H9 (cell line): ENCODE results near the gene SEMA3A. TPM values are rescaled to one million over a fixed set of nuclear protein-coding genes. Genes with fewer than 3 reads are reported as not detected.

Source experiments
- DNase-seq: peaks from one replicate; pipeline ENCODE4 v3.0.0-alpha.2; 2017
- H2AFZ ChIP-seq: one replicate; pipeline ENCODE4 v1.6.1; 2013; ENCODE audit warnings: mild to moderate bottlenecking, low read length, control low read depth, moderate library complexity
- H2AK5ac ChIP-seq: 2 replicates; pipeline ENCODE4 v1.6.1; 2013; ENCODE audit warnings: low read length, control low read depth, mixed read lengths; ENCODE audit not compliant: insufficient read length
- H2BK120ac ChIP-seq: one replicate; pipeline ENCODE4 v1.6.1; 2013; ENCODE audit warnings: low read depth, mild to moderate bottlenecking, low read length, control low read depth, inconsistent platforms; ENCODE audit not compliant: poor library complexity, severe bottlenecking
- H2BK12ac ChIP-seq: 2 replicates; pipeline ENCODE4 v1.6.1; 2013; ENCODE audit warnings: low read length, control low read depth, mixed read lengths, low read depth; ENCODE audit not compliant: insufficient read length
- H2BK15ac ChIP-seq: 2 replicates; pipeline ENCODE4 v1.6.1; 2013; ENCODE audit warnings: low read depth, low read length, control low read depth
- H2BK20ac ChIP-seq: one replicate; pipeline ENCODE4 v1.6.1; 2013; ENCODE audit warnings: low read depth, mild to moderate bottlenecking, low read length, control low read depth, inconsistent platforms; ENCODE audit not compliant: poor library complexity, severe bottlenecking
- H2BK5ac ChIP-seq: 2 replicates; pipeline ENCODE4 v1.6.1; 2013; ENCODE audit warnings: low read length, control low read depth, mixed read lengths; ENCODE audit not compliant: insufficient read length
- H3K14ac ChIP-seq: 2 replicates; pipeline ENCODE4 v1.6.1; 2013; ENCODE audit warnings: low read length, control low read depth; ENCODE audit not compliant: insufficient read depth
- H3K18ac ChIP-seq: 2 replicates; pipeline ENCODE4 v1.6.1; 2013; ENCODE audit warnings: low read depth, mild to moderate bottlenecking, mixed read lengths, low read length, control low read depth; ENCODE audit not compliant: insufficient read length
- H3K23ac ChIP-seq: 2 replicates; pipeline ENCODE4 v1.6.1; 2013; ENCODE audit warnings: low read length, control low read depth, mixed read lengths, low read depth; ENCODE audit not compliant: insufficient read length
- H3K23me2 ChIP-seq: 2 replicates; pipeline ENCODE4 v1.6.1; 2013; ENCODE audit warnings: low read depth, mild to moderate bottlenecking, mixed read lengths, low read length, control low read depth; ENCODE audit not compliant: insufficient read length, poor library complexity, severe bottlenecking
- H3K27ac ChIP-seq: 2 replicates; pipeline ENCODE4 v1.5.1; 2013; ENCODE audit warnings: low read length, control low read depth, mixed read lengths, low read depth; ENCODE audit not compliant: insufficient read length
- H3K27me3 ChIP-seq: 2 replicates; pipeline ENCODE4 v1.6.1; 2013; ENCODE audit warnings: low read length, control low read depth, inconsistent platforms; ENCODE audit not compliant: insufficient read depth
- H3K4ac ChIP-seq: 2 replicates; pipeline ENCODE4 v1.6.1; 2013; ENCODE audit warnings: low read depth, mild to moderate bottlenecking, control low read depth, inconsistent platforms, low read length, moderate library complexity
- H3K4me1 ChIP-seq: 2 replicates; pipeline ENCODE4 v1.6.1; 2013; ENCODE audit warnings: low read length, control low read depth, inconsistent platforms; ENCODE audit not compliant: insufficient read depth
- H3K4me2 ChIP-seq: 2 replicates; pipeline ENCODE4 v1.6.1; 2013; ENCODE audit warnings: low read length, control low read depth, mixed read lengths; ENCODE audit not compliant: insufficient read length, insufficient read depth
- H3K56ac ChIP-seq: 2 replicates; pipeline ENCODE4 v1.6.1; 2013; ENCODE audit warnings: low read depth, mild to moderate bottlenecking, mixed read lengths, low read length, control low read depth; ENCODE audit not compliant: insufficient read length
- H3K79me1 ChIP-seq: 2 replicates; pipeline ENCODE4 v1.6.1; 2013; ENCODE audit warnings: low read depth, mild to moderate bottlenecking, moderate library complexity, low read length, control low read depth, inconsistent platforms; ENCODE audit not compliant: insufficient read depth, poor library complexity, severe bottlenecking
- H3K79me2 ChIP-seq: 2 replicates; pipeline ENCODE4 v1.6.1; 2013; ENCODE audit warnings: low read length, control low read depth, inconsistent platforms; ENCODE audit not compliant: insufficient read depth
- H3K9ac ChIP-seq: 2 replicates; pipeline ENCODE4 v1.6.1; 2013; ENCODE audit warnings: low read length, control low read depth, mixed read lengths; ENCODE audit not compliant: insufficient read length; ENCODE audit errors: extremely low read depth
- H3K9me3 ChIP-seq: one replicate; pipeline ENCODE4 v1.6.1; 2013; ENCODE audit warnings: low read depth, low read length, inconsistent platforms; ENCODE audit not compliant: control insufficient read depth
- H3T11ph ChIP-seq: one replicate; pipeline ENCODE4 v1.6.1; 2013; ENCODE audit warnings: mild to moderate bottlenecking, low read length, control low read depth, inconsistent platforms
- H4K20me1 ChIP-seq: one replicate; pipeline ENCODE4 v1.6.1; 2013; ENCODE audit not compliant: control insufficient read depth, insufficient read length, insufficient read depth
- H4K5ac ChIP-seq: 2 replicates; pipeline ENCODE4 v1.6.1; 2013; ENCODE audit warnings: low read depth, mild to moderate bottlenecking, mixed read lengths, low read length, control low read depth; ENCODE audit not compliant: insufficient read length
- H4K8ac ChIP-seq: replicated peaks from 2 replicates; pipeline ENCODE4 v1.6.1; 2013; ENCODE audit warnings: low read length, control low read depth, mixed read lengths, low read depth; ENCODE audit not compliant: insufficient read length
- H4K91ac ChIP-seq: 2 replicates; pipeline ENCODE4 v1.6.1; 2013; ENCODE audit warnings: low read depth, mild to moderate bottlenecking, moderate library complexity, mixed read lengths, low read length, control low read depth; ENCODE audit not compliant: insufficient read length
- H3K27ac Mint-ChIP-seq, 3 experiments: 2 replicates in 2 of 3; 3 replicates in 1 of 3; pipeline ENCODE4 v1.8.0; 2020 to 2021; ENCODE audit warnings: mixed read lengths in 3 of 3, mild to moderate bottlenecking in 1 of 3, moderate library complexity in 1 of 3
- H3K27me3 Mint-ChIP-seq: 2 replicates; pipeline ENCODE4 v1.8.0; 2021; ENCODE audit warnings: low read depth, mild to moderate bottlenecking, moderate library complexity, mixed read lengths
- H3K36me3 Mint-ChIP-seq, 3 experiments: 2 replicates in 2 of 3; 3 replicates in 1 of 3; pipeline ENCODE4 v1.8.0; 2020 to 2021; ENCODE audit warnings: low read depth in 3 of 3, mixed read lengths in 3 of 3; ENCODE audit not compliant: insufficient read depth in 1 of 3
- H3K4me1 Mint-ChIP-seq, 2 experiments: 2 replicates each; pipeline ENCODE4 v1.8.0; 2020; ENCODE audit warnings: mixed read lengths in 2 of 2
- H3K4me3 Mint-ChIP-seq, 2 experiments: 2 replicates in 1 of 2; 3 replicates in 1 of 2; pipeline ENCODE4 v1.8.0; 2020 to 2021; ENCODE audit warnings: mild to moderate bottlenecking in 2 of 2, mixed read lengths in 2 of 2, moderate library complexity in 1 of 2
- H3K9me3 Mint-ChIP-seq, 2 experiments: 2 replicates in 1 of 2; 3 replicates in 1 of 2; pipeline ENCODE4 v1.8.0; 2020; ENCODE audit warnings: mild to moderate bottlenecking in 2 of 2, mixed read lengths in 2 of 2, moderate library complexity in 1 of 2
- WGBS: extraction: QIAGEN DNeasy Blood & Tissue Kit; methylation state at CpG from one replicate; pipeline ENCODE4 v1.1.7; 2013; ENCODE audit warnings: missing lambda C conversion rate, low lambda C conversion rate, mixed read lengths; ENCODE audit not compliant: insufficient read length; ENCODE audit errors: extremely low coverage; 5-methylcytosine and 5-hydroxymethylcytosine counted together
- total RNA-seq: library from RNA; stranded (reverse); gene quantifications from 2 replicates; pipeline ENCODE4 v1.2.1, GENCODE V29; 2021
- TF ChIP-seq, protein P1 (sequence below): fragments of 200-600 bp; sonication (generic); conservative IDR thresholded peaks from 3 replicates; pipeline ENCODE4 v1.8.0; 2021; ENCODE audit warnings: antibody characterized with exemption, mild to moderate bottlenecking

The SEMA3A gene
- total RNA-seq, 1 experiment from 2014 or later = 60.0 TPM

DNA sequence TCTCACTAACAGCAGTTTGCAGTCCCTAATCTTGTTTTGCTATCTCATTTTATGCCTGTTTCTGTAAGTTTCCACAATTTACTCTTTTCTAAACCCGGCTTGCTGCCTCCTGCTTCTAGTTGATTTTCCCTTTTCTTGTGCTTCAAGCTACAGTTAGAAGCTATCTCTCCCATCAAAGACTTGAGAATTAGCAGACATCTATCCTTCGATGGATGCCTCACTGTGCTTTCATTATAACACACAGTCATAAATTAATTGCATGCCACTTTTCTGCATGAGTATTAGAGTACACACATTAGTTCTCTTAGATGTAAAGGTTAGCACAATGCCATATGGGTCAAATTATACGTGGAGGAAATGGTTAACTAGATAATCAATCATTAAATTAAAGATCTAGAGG lies 48.7 kb downstream of the SEMA3A start:
- Mint-ChIP-seq H3K27ac (peak overlapping the region; percentile 60 to 94 (median 86); a peak in 6 of 7 replicates), H3K9me3 (no peaks in the 10 kb centered on the region), H3K4me3 (no peak overlapping the region), H3K4me1 (peaks cover 62 to 65% of the 10 kb centered on the region in 2 experiments), H3K27me3 (no peaks in the 10 kb centered on the region), H3K36me3 (peaks cover 7% of the 10 kb centered on the region in 3 experiments)
- H2BK12ac ChIP-seq = no peak overlapping the region
- no peak overlapping the region for H3K23ac ChIP-seq
- H3K79me1 ChIP-seq = peaks cover 6% of the 10 kb centered on the region
- no peak overlapping the region for H4K8ac ChIP-seq
- H3K4me2 ChIP-seq = peak overlapping the region; percentile 24
- no peaks in the 10 kb centered on the region for H3K4me1 ChIP-seq
- H4K5ac ChIP-seq = no peak overlapping the region
- no peak overlapping the region for H2BK20ac ChIP-seq
- no peak overlapping the region for H2AK5ac ChIP-seq
- H4K20me1 ChIP-seq = no peaks in the 10 kb centered on the region
- H3K27ac ChIP-seq = peak overlapping the region; percentile 75
- no peak for DNase-seq
- H2AFZ ChIP-seq = no peak overlapping the region
- no peak overlapping the region for H4K91ac ChIP-seq
- no peak overlapping the region for H3T11ph ChIP-seq
- H3K14ac ChIP-seq = no peak overlapping the region
- H3K23me2 ChIP-seq = no peaks in the 10 kb centered on the region
- no peaks in the 10 kb centered on the region for H3K27me3 ChIP-seq
- no peak overlapping the region for H3K4ac ChIP-seq
- H2BK15ac ChIP-seq = no peak overlapping the region
- no peaks in the 10 kb centered on the region for H3K9me3 ChIP-seq
- no peak overlapping the region for H2BK5ac ChIP-seq
- TF ChIP-seq, protein P1, sequence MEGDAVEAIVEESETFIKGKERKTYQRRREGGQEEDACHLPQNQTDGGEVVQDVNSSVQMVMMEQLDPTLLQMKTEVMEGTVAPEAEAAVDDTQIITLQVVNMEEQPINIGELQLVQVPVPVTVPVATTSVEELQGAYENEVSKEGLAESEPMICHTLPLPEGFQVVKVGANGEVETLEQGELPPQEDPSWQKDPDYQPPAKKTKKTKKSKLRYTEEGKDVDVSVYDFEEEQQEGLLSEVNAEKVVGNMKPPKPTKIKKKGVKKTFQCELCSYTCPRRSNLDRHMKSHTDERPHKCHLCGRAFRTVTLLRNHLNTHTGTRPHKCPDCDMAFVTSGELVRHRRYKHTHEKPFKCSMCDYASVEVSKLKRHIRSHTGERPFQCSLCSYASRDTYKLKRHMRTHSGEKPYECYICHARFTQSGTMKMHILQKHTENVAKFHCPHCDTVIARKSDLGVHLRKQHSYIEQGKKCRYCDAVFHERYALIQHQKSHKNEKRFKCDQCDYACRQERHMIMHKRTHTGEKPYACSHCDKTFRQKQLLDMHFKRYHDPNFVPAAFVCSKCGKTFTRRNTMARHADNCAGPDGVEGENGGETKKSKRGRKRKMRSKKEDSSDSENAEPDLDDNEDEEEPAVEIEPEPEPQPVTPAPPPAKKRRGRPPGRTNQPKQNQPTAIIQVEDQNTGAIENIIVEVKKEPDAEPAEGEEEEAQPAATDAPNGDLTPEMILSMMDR = no peak
- H2BK120ac ChIP-seq = no peak overlapping the region
- no peak overlapping the region for H3K9ac ChIP-seq
- H3K56ac ChIP-seq = no peak overlapping the region
- H3K18ac ChIP-seq = no peak overlapping the region
- peaks cover 15% of the 10 kb centered on the region; the same call in 1 of the 2 replicates for H3K79me2 ChIP-seq
- no CpG with 5 or more reads among the region's 3 CpGs for WGBS
